ENCODE data around the gene OR6C2.
"Not testable (repeated sequence)": the region's sequence is repeated elsewhere in the genome, so short reads cannot be mapped to it uniquely, and the experiment has no call there.

OR6C2 gene

DNA sequence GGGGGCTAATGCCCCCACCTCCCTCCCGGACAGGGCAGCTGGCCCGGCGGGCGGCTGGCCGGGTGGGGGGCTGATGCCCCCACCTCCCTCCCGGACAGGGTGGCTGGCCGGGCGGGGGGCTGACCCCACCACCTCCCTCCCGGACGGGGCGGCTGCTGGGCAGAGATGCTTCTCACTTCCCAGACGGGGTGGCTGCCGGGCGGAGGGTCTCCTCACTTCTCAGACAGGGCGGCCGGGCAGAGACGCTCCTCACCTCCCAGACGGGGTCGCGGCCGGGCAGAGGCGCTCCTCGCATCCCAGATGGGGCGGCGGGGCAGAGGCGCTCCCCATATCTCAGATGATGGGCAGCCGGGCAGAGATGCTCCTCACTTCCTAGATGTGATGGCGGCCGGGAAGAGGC, 35.3 kb downstream of the OR6C2 start:
- FAIRE-seq = not testable (repeated sequence)

DNA sequence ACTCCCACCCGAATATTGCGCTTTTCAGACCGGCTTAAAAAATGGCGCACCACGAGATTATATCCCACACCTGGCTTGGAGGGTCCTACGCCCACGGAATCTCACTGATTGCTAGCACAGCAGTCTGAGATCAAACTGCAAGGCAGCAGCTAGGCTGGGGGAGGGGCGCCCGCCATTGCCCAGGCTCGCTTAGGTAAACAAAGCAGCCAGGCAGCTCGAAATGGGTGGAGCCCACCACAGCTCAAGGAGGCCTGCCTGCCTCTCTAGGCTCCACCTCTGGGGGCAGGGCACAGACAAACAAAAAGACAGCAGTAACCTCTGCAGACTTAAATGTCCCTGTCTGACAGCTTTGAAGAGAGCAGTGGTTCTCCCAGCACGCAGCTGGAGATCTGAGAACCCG, 40.4 kb downstream of the OR6C2 start:
- FAIRE-seq = not testable (repeated sequence)

DNA sequence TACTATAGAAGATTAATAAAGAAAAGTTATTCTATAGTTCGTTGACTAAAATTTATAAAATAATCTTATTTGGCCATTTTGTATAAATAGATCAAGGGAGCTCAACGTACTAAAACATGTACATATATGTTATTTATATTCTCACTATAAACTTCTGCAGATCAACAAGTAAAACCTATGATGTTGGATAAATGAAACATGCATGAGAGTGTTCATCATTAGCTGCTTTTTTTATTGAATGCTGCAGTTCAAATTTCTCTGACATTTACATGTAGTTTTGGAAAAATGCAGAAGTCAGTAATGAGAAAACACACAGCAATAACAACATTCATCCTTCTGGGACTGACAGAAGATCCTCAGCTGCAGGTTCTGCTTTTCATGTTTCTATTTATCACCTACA, 48.2 kb downstream of the OR6C2 start, which contains the start of gene OR6C68:
TSS of gene OR6C68 (plus strand) at position 301 of the 400 bp plus-strand sequence. CDS start at position 301, 0 bp downstream.
- FAIRE-seq = no peak

DNA sequence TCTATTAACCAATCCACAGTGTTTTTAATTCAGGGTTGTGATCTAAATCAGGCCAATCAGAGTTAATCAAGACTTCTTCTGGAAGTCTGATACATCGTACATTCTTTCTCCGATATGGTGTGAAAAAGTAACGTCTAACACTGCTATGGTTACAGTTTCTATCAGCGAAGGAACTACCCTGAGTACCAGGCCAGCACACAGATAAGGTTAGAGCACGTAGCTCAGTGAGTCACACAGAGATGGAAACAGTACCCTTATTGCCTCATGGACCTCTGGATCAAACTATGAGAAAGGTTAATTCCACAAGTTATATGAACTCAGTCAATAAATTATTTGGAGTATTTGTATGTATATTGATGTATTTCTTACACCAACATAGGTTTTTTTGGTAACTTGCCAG, 51.6 kb downstream of the OR6C2 start:
- FAIRE-seq = no peak

DNA sequence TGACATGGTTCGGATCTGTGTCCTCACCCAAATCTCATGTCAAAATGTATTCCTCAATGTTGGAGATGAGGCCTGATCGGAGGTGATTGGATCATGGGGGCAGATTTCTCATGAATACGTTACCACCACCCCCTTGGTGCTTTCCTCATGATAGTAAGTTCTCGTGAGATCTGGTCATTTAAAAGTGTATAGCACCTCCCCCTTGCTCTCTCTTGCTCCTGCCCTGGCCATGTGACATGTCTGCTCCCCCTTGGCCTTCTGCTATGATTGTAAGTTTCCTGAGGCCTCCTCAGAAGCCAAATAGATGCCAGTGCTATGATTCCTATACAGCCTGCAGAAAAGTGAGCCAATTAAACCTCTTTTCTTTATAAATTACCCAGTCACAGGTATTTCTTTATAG, 55.4 kb downstream of the OR6C2 start:
- FAIRE-seq = no peak

DNA sequence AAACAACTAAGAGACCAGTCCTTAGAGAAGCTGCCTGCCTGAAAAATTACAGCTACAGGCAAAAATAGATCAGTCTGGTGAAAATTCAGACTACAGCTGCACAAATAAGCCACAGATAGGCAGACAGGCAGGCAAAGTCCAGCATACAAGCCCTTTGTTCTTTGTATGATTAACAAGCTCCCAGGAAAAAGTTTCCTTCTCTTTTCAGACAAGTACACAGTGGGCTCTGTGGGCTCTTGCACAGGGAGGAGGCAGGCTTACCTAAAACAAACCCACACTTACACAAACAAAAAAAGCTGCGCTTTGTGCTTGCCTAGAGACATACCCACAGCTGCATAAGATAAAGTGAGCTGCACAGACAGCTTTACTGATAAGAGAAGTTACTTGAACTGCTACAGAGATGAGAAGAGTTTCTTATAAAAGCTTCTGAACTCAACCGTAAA, 56.0 kb downstream of the OR6C2 start:
- no peak for FAIRE-seq

DNA sequence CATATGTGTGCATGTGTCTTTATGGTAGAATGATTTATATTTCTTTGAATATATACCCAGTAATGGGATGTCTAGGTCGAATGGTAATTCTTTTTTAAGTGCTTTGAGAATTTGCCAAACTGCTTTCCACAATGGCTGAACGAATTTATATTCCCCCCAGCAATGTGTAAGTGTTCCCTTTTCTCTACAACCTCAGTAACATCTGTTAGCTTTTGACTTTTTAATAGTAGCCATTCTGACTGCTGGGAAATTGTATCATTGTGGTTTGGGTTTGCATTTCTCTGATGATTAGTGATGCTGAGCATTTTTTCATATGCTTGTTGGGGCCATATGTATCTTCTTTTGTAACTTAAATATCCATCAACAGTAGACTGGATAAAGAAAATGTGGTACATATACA, 57.7 kb downstream of the OR6C2 start:
- no peak for FAIRE-seq

Data from G401.6 (cell line).